ENCODE results near the gene RBM18. TPM values are rescaled to one million over a fixed set of nuclear protein-coding genes. Genes with fewer than 3 reads are reported as not detected.

Gene RBM18, protein sequence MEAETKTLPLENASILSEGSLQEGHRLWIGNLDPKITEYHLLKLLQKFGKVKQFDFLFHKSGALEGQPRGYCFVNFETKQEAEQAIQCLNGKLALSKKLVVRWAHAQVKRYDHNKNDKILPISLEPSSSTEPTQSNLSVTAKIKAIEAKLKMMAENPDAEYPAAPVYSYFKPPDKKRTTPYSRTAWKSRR
- total RNA-seq, result 10 to 100 TPM in 1 of 4 donors, 1 to 10 TPM in 3; 2.5 to 16.9 (median 8.2) TPM

DNA sequence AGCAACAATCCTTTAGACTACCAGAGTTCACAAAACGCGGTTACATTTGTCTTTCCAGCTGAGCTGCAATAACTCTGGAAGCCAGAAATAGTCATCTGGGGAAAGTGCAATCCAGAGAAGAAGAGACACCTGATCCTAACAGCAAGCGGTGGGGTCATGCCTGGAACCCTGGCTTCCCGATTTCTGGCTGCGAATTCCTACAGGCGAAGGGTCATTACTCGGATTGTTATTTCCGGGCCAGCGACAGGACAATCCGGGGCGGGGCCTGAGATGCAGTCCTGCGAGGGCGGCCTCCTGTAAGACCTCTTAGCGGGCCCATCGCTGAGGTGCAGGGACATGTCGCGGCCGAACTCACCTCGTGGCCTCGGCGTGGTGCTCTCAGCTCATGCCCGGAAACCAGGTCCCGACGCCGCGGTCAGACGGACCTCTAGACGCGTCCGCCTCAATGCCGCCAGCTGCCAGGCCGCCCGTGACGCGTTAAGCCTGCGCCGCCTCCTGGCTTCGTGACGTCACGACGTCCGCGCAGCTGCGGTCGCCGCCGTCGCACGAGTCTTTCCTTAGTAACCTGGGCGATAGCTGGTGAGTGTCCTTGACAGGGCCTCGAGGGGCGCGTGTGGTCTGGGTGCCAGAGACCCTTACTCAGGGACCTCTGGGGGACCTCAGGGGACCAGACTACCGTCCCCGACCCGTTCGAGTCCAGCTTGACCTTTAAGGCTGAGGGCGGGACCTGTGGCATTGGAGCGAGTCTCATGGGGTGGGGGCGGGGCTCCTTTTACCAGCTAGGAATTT is at the start of gene RBM18, which contains the start of gene MRRF:
TSS of gene RBM18 (minus strand) at position 481 of the 789 bp plus-strand sequence. CDS start 3,348 bp downstream, outside the sequence.
TSS of gene MRRF (plus strand) at position 523 of the 789 bp plus-strand sequence. CDS start 6,010 bp downstream, outside the sequence.
- Histone ChIP-seq H3K27me3 (no peaks in the 10 kb centered on the region), H3K36me3 (peaks cover 0 to 22% (median 6%) of the 10 kb centered on the region in 3 donors), H3K27ac (peak within 1 kb of the TSS; percentile 90 to 96 (median 93)), H3K9me3 (no peaks in the 10 kb centered on the region), H3K4me1 (peaks cover 15 to 56% (median 22%) of the 10 kb centered on the region in 3 donors), H3K4me3 (peak within 1 kb of the TSS; percentile 63 to 85 (median 72))
- peak in 2 of 4 donors; percentile 65 to 75 for TF ChIP-seq POLR2A (IDR thresholded peaks at IDR 0.05)
- TF ChIP-seq, protein P1, sequence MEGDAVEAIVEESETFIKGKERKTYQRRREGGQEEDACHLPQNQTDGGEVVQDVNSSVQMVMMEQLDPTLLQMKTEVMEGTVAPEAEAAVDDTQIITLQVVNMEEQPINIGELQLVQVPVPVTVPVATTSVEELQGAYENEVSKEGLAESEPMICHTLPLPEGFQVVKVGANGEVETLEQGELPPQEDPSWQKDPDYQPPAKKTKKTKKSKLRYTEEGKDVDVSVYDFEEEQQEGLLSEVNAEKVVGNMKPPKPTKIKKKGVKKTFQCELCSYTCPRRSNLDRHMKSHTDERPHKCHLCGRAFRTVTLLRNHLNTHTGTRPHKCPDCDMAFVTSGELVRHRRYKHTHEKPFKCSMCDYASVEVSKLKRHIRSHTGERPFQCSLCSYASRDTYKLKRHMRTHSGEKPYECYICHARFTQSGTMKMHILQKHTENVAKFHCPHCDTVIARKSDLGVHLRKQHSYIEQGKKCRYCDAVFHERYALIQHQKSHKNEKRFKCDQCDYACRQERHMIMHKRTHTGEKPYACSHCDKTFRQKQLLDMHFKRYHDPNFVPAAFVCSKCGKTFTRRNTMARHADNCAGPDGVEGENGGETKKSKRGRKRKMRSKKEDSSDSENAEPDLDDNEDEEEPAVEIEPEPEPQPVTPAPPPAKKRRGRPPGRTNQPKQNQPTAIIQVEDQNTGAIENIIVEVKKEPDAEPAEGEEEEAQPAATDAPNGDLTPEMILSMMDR (IDR thresholded peaks at IDR 0.05), result peak in 2 of 6 experiments; percentile 13 to 47
- intact Hi-C loops (cut with DNase I), result no loop called here
- DNase-seq, result peak; percentile 44
- WGBS, 2 donors, result 1 to 2% methylated on average over 11 to 15 of the region's 60 CpGs

DNA sequence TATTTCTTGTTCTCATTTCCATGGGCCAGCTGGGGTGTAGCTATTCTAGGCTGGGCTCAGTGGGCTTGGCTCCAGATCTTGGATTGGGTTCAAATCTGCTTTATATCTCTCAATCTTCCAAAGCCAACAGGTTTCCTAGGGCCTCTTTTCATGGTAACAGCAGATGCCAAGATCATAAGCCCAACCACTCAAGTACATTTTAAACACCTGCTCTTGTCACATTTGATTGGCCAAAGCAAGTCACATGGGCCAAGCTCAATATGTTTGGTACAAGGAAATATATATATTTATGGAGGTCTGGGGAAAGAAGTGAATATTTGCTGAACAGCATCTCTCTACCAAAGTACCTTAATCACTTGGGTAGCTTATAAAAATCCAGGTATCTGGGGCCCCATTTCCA is 49.5 kb upstream of the RBM18 start:
- Histone ChIP-seq H3K27ac (no peak overlapping the region), H3K36me3 (peaks cover 9 to 86% (median 11%) of the 10 kb centered on the region in 3 donors), H3K4me3 (no peak overlapping the region), H3K4me1 (peaks cover 0 to 9% (median 0%) of the 10 kb centered on the region in 3 donors), H3K27me3 (no peaks in the 10 kb centered on the region), H3K9me3 (no peaks in the 10 kb centered on the region)
- TF ChIP-seq, protein P1 (IDR thresholded peaks at IDR 0.05), result no peak
- TF ChIP-seq POLR2A (IDR thresholded peaks at IDR 0.05), result no peak
- intact Hi-C loops (cut with DNase I), result no loop called here
- no peak for DNase-seq

DNA sequence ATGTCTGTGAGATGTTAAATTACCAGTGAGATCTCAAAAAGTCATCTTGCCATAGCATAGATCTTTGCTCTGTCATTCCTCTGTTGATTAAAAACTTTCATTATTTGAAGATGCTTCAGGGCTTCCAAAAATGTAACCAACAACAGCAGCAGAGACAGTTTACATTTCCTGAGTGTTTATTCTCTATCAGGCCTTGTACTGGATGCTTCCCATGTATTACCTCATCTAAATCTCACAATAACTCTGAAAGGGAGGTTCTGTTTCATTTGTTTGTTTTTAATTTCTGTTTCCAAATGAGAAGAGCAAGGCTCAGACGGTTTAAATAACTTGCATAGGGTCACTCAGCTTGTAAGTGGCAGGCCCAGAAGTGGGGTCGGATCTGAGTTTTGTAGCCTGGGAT is 45.2 kb upstream of the RBM18 start:
- Histone ChIP-seq H3K36me3 (peaks cover 10 to 98% (median 11%) of the 10 kb centered on the region in 3 donors), H3K27me3 (no peaks in the 10 kb centered on the region), H3K27ac (no peak overlapping the region), H3K4me3 (no peak overlapping the region), H3K9me3 (no peaks in the 10 kb centered on the region), H3K4me1 (peaks cover 0 to 11% (median 0%) of the 10 kb centered on the region in 3 donors)
- TF ChIP-seq, protein P1 (IDR thresholded peaks at IDR 0.05), result no peak
- no peak for TF ChIP-seq POLR2A (IDR thresholded peaks at IDR 0.05)
- intact Hi-C loops (cut with DNase I), result no loop called here
- no peak for DNase-seq
- 51 to 84% methylated on average over 2 of the region's 2 CpGs for WGBS, 2 donors

DNA sequence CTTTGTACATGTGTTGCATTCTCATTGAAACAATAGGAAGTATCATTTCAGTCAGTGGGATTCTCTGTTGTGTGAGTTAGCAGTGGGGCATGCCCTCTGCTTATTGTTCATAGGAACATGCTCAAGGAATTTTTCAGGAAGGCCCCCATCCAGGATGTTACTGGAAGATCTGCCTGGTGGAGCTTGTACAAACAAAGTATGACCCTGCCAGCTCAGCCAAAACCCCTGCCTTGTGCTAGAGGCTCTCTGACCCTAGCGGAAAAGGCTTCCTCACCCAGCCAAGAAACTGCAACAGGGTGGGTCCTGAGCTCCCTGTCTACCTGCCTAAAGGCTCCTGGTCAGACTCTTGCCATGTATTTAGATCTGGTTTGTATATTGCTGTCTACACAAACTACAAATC is 43.3 kb upstream of the RBM18 start:
- no peak for DNase-seq
- peak overlapping the region in 2 of 4 donors; percentile 59 to 65 for H3K27ac ChIP-seq

More for the DNA sequence above, 43.3 kb upstream of the RBM18 start:
- intact Hi-C loops (cut with DNase I), result no loop called here
- H3K4me3 ChIP-seq, result no peak overlapping the region
- 92 to 95% methylated on average over 1 of the region's 1 CpG for WGBS, 2 donors
- H3K4me1 ChIP-seq, result peaks cover 0 to 21% (median 0%) of the 10 kb centered on the region in 3 donors
- peaks cover 0 to 98% (median 3%) of the 10 kb centered on the region in 3 donors for H3K36me3 ChIP-seq
- no peaks in the 10 kb centered on the region for H3K9me3 ChIP-seq
- no peaks in the 10 kb centered on the region for H3K27me3 ChIP-seq
- TF ChIP-seq POLR2A (IDR thresholded peaks at IDR 0.05), result no peak
- TF ChIP-seq, protein P1 (IDR thresholded peaks at IDR 0.05), result no peak

Measured in esophagus squamous epithelium (tissue), 5 donors.